IPS-NIHi11 (cell line): ENCODE data around the gene TMEM191C.
"Not testable (repeated sequence)": the region's sequence is repeated elsewhere in the genome, so short reads cannot be mapped to it uniquely, and the experiment has no call there.

Experiments
- DNase-seq: peaks from one replicate; pipeline ENCODE4 v3.0.0; 2012; ENCODE audit warnings: mixed read lengths, low spot score

Gene TMEM191C

GRCh38 chr22:21473664-21474063 is 6.5 kb downstream of the TMEM191C start:
- DNase-seq = not testable (repeated sequence)

- not testable (repeated sequence) for DNase-seq
Observed at GRCh38 chr22:21484039-21484438, 16.9 kb downstream of the TMEM191C start.

GRCh38 chr22:21487723-21488122 is 20.5 kb downstream of the TMEM191C start:
- not testable (repeated sequence) for DNase-seq

DNA sequence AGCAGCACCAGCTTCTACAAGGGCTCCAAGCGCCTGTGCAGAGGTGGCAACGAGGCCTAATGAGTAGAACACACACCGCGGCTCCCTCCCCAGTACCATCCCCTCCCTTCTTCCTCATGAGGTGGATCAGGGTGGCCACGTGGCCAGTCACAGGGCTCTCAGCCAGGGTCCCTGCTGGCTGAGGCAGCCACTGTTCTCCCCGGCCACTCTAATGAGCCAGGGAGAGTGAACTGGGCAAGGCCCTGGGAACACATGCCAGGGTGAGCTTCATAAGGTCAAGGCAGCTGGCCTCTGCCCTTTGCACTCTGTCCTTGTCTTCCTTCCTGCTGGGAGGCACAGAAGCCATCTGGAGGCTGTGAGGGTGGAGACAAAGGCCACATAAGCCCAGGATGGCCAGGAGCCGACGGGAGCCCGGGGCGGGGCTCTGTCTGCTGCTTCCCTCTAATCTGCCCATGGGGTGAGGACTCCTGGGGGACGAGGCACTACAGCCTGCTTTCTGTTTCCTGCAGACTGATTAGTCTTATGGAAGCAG is 22.0 kb downstream of the TMEM191C start:
- not testable (repeated sequence) for DNase-seq

DNA sequence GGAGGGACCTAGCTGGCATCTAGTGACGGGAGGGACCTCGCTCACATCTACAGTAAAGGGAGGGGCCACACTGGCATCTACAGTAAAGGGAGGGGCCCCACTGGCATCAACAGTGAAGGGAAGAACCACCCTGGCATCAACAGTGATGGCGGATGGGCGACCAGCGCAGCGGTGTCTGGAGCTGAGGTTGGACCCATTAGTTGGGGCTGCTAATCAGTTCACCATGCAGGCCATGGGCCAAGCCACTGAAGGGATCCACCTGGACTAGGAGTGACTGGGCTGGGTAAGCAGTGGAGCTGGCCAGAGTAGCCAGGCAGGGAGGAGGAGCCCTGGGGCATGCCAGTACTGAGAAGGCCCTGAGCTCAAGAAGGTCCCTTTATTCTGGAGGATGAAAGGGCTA is 23.4 kb downstream of the TMEM191C start:
- DNase-seq = not testable (repeated sequence)

- DNase-seq = not testable (repeated sequence)
Observed at GRCh38 chr22:21492271-21492670, 25.1 kb downstream of the TMEM191C start.

- DNase-seq = not testable (repeated sequence)
Observed at GRCh38 chr22:21493789-21494782, 26.9 kb downstream of the TMEM191C start.

DNA sequence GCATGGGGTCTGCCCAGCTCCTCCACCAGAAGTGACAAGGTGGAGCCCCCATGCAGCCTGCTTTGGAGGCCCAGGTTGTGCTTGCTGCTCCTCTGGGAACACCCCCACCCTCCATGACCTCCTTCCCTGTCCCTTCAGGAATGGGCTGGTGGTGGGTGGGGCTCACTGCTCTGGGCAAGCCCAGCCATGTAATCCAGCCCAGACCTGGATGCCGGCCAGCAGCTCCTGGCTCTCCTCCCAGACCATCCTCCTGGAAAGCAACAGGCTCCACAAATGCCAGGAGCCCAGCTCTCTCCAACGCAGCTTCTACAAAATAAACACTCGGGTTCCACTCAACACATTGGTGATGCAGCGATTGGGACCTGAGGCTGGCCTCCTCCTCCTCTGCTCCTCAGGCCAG is 30.8 kb downstream of the TMEM191C start:
- DNase-seq = not testable (repeated sequence)

- not testable (repeated sequence) for DNase-seq
Observed at GRCh38 chr22:21498489-21498888, 31.3 kb downstream of the TMEM191C start.

DNA sequence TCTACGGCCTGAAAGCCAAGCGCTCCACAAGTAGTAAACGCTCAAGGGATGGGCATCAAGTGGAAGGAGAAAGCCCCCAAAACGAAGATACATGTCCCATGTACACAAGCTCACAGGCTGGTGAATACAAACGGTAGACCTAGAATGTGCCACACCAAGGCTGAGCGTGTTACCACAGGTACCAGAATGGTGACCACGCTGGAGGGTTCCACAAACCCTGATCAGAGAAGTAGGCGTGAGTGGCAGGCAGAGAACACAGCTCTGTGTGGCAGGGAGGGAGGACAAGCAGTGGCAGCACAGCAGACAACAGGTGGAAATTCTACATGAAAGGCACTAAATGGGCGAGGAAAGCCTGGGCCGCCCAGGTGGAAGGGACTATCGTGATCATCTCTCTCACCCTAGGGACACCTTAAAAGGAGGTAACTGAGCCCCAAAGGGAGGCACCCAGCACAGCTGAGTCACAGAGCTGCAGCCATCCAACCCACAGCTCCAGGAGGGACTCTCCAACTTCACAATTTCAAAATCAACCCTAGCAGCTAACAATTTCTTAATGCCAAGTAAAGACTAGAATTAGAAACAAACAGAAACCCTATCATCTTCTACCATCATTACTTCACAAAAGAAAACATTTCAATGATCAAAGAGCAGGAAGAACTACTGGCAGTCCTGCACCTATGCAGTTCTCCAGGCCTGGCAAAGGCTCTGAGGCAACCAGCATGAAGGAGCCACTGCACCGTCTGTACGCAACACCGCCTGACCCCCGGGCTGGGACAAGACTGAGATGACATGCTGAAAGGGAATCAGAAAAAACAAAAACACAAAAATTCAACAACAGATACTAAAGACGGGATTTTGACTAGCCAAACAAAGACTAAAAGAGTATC is 32.7 kb downstream of the TMEM191C start:
- DNase-seq = not testable (repeated sequence)

GRCh38 chr22:21510397-21510796 is 43.2 kb downstream of the TMEM191C start:
- DNase-seq = not testable (repeated sequence)

DNA sequence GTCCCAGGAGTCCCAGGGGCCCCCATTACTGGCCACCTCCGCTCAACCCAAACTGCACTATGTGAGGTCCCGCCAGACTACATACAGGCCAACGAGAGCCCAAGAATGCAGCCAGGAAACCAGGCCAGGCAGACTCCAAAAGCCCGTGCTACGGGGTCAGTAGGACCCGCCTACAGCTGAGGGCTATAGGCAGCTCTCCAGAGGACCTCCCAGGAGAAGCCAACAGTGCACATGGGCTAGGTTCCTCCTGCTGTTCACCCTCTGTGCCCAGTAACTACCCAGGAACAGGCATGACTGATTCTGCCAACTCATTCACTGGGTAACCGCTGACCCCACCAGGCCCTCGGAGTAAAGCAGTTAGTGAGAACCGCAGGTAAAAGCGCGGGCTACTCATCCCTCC is 44.8 kb downstream of the TMEM191C start:
- not testable (repeated sequence) for DNase-seq

DNA sequence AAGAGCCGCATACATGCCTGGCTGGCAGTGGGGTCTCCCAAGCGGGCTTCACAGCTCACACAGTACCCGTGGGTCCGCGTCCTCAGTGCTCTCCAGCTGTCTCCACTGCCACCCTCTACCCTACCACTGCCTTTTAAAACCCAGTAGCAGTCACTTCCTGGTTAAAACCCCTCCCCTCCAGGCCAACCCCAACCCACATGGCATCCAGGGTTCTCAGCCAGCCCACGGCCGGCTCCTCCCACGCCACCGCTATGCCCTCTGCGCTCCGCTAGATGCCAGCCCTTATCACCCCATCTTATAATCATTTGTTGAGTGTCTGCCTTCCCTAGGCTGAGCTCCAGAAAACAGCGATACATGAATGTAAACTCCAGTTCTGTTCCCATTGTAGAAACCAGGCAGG is 46.9 kb downstream of the TMEM191C start:
- DNase-seq = not testable (repeated sequence)

GRCh38 chr22:21515234-21515633 is 48.0 kb downstream of the TMEM191C start:
- DNase-seq = not testable (repeated sequence)

- not testable (repeated sequence) for DNase-seq
Observed at GRCh38 chr22:21516522-21516921, 49.3 kb downstream of the TMEM191C start.

DNA sequence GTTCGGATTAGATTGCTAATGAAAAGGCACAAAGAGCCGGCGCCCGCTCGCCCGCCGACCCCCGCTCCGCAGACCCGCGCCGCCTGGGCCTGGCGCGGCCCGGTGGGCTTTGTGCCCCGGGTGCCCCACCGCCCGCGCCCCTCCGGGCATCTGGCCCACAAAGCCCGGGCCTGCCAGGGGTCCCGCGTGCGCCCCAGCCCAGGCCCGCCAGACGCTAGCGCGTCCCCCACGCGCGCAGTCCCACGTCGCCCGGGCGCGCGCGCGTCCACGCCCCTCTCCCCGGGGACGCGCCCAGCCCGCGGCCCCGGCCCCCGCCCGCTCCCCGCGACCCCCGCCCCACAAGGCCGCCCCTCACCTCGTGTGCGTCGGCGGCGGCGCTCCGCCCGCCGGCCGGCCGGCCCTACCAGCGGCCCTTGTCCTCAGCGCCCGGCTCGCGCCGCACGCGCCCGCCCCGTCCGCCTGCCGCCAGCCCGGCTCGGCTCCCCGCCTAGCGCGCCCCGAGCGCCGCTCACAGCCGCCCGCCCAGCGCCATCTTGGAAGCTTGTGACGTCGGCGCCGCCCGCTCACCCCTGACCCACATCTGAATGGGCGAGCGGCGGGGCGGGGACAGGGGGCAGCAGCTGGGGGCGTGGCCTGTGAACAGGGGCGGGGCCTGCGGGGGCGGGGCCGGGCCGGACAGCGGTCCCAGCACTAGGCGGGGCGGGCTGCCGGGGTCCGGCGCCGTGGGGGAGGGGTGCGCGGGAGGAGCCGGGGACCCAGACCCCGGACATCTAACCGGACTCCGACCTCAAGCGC is 50.0 kb downstream of the TMEM191C start:
- DNase-seq = not testable (repeated sequence)
